Measurements from ENCODE around the gene TRIM74. TPM values are rescaled to one million over a fixed set of nuclear protein-coding genes. Genes with fewer than 3 reads are reported as not detected.
"Not testable (repeated sequence)": the region's sequence is repeated elsewhere in the genome, so short reads cannot be mapped to it uniquely, and the experiment has no call there.

Gene TRIM74
- total RNA-seq, 1 donor from 2014 or later = 0.76 TPM

- DNase-seq (ENCODE audit: extremely low read depth, low read depth, low spot score) = not testable (repeated sequence)
Measured at GRCh38 chr7:72913750-72914149, 55.5 kb downstream of the TRIM74 start.

- not testable (repeated sequence) for DNase-seq (ENCODE audit: extremely low read depth, low read depth, low spot score)
Measured at GRCh38 chr7:72911395-72911794, 57.9 kb downstream of the TRIM74 start.

Other genes with a start within 250 kb of the TRIM74 start
- gene TYW1B, start 141.3 kb downstream of the TRIM74 start, total RNA-seq = 0.19 and 1.3 TPM in 2 replicates
- 15.7 and 28.2 TPM in 2 replicates for gene POM121, start 44.4 kb downstream of the TRIM74 start, total RNA-seq
- gene SPDYE8, start 60.3 kb upstream of the TRIM74 start, total RNA-seq = not detected in 2 replicates
- not detected in 2 replicates for gene SPDYE11, start 88.4 kb upstream of the TRIM74 start, total RNA-seq
- not detected in 2 replicates for gene SPDYE9, start 116.6 kb upstream of the TRIM74 start, total RNA-seq

Measured in glomerular endothelial cell (primary cell).